Mesangial cell (primary cell): ENCODE measurements around the gene VIT. TPM values are rescaled to one million over a fixed set of nuclear protein-coding genes. Genes with fewer than 3 reads are reported as not detected.

Experiments used
- total RNA-seq: library from RNA; depleted of rRNA; stranded (reverse); fragments of >200 nt; gene quantifications from 2 replicates; pipeline ENCODE4 v1.2.3, GENCODE V29; 2015

Gene VIT, protein sequence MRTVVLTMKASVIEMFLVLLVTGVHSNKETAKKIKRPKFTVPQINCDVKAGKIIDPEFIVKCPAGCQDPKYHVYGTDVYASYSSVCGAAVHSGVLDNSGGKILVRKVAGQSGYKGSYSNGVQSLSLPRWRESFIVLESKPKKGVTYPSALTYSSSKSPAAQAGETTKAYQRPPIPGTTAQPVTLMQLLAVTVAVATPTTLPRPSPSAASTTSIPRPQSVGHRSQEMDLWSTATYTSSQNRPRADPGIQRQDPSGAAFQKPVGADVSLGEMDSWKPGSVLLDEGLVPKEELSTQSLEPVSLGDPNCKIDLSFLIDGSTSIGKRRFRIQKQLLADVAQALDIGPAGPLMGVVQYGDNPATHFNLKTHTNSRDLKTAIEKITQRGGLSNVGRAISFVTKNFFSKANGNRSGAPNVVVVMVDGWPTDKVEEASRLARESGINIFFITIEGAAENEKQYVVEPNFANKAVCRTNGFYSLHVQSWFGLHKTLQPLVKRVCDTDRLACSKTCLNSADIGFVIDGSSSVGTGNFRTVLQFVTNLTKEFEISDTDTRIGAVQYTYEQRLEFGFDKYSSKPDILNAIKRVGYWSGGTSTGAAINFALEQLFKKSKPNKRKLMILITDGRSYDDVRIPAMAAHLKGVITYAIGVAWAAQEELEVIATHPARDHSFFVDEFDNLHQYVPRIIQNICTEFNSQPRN
- not detected in 2 replicates for total RNA-seq

GRCh38 chr2:36696533-36696932, at the start of gene VIT:
Gene VIT (plus strand): TSS chr2:36696707. CDS start chr2:36716371, 19,664 bp downstream.

Other genes starting within 250 kb of the VIT start
- gene FEZ2, start 98.5 kb upstream of the VIT start, total RNA-seq = 17.9 and 21.0 TPM in 2 replicates